Cardiac muscle cell (in vitro differentiated cells and primary cell): ENCODE measurements around the gene ZNF124. TPM values are rescaled to one million over a fixed set of nuclear protein-coding genes. Genes with fewer than 3 reads are reported as not detected.
"Not testable (repeated sequence)": the region's sequence is repeated elsewhere in the genome, so short reads cannot be mapped to it uniquely, and the experiment has no call there.

Experiments used
- DNase-seq, 2 donors: peaks; one replicate each; pipeline versions ENCODE4 v3.0.0 to v3.0.0-alpha.2; 2010 to 2017; ENCODE audit warnings: low read depth in 1 of 2, low spot score in 1 of 2
- H3K27ac ChIP-seq: fragments of 200-600 bp; sonication (generic); 2 replicates; pipeline ENCODE4 v1.5.1; 2016
- H3K27me3 ChIP-seq: fragments of 200-600 bp; sonication (generic); 2 replicates; pipeline ENCODE4 v1.6.0; 2016; ENCODE audit warnings: control low read depth
- H3K36me3 ChIP-seq: fragments of 200-600 bp; sonication (generic); 2 replicates; pipeline ENCODE4 v1.5.1; 2016; ENCODE audit warnings: control low read depth
- H3K4me1 ChIP-seq: fragments of 200-600 bp; sonication (generic); 2 replicates; pipeline ENCODE4 v1.8.1; 2017; ENCODE audit warnings: low read depth, mild to moderate bottlenecking, mixed run types
- H3K4me3 ChIP-seq: fragments of 200-600 bp; sonication (generic); 2 replicates; pipeline ENCODE4 v1.5.1; 2016; ENCODE audit warnings: mild to moderate bottlenecking
- H3K9me3 ChIP-seq: fragments of 200-600 bp; sonication (generic); 2 replicates; pipeline ENCODE4 v1.5.1; 2017; ENCODE audit warnings: low read depth, mild to moderate bottlenecking, control low read depth
- polyA plus RNA-seq: library from polyadenylated mRNA; unstranded; fragments of >200 nt; fragmentation: Nextera tagmentation; extraction: Ambion mirVana; gene quantifications from 2 replicates; pipeline ENCODE4 v1.2.1, GENCODE V29; 2016
- total RNA-seq: library from RNA; depleted of rRNA; stranded (reverse); fragments of >200 nt; gene quantifications from 2 replicates; pipeline ENCODE4 v1.2.3, GENCODE V29; 2016
- TF ChIP-seq, protein P1 (sequence below): IDR thresholded peaks from 2 replicates; pipeline ENCODE4 v1.5.1; 2012; ENCODE audit warnings: low read depth, mild to moderate bottlenecking, low read length

The ZNF124 gene
- total and polyA plus RNA-seq, 2 experiments from 2014 or later, result 8.2 to 52.6 TPM

DNA sequence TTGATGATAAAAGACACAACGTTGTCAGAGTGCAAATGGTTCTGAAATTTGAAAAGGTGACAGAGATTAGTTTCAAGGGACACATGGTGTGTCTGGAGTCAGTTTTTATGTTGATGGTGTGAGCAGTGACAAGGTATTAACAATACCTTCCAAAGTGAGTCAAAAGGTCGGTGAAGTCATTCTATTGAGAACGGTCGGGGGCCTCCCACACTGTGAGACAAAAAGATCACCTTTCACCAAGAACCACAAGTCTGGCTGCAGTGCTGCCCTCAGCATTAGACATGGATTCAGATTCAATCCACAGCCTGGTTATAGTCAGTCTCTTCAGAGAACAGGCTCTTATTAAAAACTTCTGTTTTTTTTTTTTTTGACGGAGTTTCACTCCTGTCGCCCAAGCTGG lies 26.5 kb downstream of the ZNF124 start:
- H3K4me3 ChIP-seq, result no peak overlapping the region
- H3K36me3 ChIP-seq, result peaks cover 8% of the 10 kb centered on the region
- TF ChIP-seq, protein P1, sequence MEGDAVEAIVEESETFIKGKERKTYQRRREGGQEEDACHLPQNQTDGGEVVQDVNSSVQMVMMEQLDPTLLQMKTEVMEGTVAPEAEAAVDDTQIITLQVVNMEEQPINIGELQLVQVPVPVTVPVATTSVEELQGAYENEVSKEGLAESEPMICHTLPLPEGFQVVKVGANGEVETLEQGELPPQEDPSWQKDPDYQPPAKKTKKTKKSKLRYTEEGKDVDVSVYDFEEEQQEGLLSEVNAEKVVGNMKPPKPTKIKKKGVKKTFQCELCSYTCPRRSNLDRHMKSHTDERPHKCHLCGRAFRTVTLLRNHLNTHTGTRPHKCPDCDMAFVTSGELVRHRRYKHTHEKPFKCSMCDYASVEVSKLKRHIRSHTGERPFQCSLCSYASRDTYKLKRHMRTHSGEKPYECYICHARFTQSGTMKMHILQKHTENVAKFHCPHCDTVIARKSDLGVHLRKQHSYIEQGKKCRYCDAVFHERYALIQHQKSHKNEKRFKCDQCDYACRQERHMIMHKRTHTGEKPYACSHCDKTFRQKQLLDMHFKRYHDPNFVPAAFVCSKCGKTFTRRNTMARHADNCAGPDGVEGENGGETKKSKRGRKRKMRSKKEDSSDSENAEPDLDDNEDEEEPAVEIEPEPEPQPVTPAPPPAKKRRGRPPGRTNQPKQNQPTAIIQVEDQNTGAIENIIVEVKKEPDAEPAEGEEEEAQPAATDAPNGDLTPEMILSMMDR, result no peak
- H3K27ac ChIP-seq, result no peak overlapping the region
- DNase-seq, result no peak
- H3K9me3 ChIP-seq, result no peaks in the 10 kb centered on the region
- no peaks in the 10 kb centered on the region for H3K4me1 ChIP-seq
- no peaks in the 10 kb centered on the region for H3K27me3 ChIP-seq

DNA sequence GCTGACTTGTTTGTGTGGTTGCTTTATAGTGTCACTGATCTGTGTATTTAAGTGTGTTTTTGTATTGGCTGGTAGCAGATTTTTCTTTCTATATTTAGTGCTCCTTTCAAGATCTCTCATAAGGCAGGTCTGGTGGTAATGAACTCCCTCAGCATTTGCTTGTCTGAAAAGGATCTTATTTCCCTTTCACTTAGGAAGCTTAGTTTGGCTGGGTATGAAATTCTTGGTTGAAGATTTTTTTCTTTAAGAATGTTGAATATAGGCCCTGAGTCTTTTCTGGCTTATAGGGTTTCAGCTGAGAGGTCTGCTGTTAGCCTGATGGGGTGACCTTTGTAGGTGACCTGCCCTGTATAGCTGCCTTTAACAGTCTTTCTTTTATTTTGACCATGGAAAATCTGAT lies 32.3 kb downstream of the ZNF124 start:
- not testable (repeated sequence) for H3K36me3 ChIP-seq, H3K9me3 ChIP-seq, H3K27ac ChIP-seq, DNase-seq, H3K4me1 ChIP-seq, H3K4me3 ChIP-seq, H3K27me3 ChIP-seq

DNA sequence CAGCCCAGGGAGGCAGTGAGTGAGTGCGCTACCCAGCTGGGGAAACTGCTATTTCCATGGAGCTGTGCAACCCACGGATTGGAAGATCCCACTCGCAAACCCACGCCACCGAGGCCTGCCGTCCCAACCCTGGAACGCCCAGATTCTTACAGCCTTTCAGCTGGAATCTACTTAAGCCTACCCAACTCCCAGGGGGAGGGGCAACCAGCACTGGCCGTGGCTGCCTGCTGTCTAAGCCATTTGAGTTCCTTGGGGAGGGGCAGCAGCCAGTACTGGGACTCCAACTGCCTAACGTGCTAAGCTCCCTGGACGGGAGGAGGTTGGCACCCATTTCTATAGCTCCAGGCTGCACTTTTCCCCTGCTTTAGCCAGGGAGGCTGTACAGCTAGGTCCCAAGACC lies 40.6 kb downstream of the ZNF124 start:
- H3K27me3 ChIP-seq, result no peaks in the 10 kb centered on the region
- TF ChIP-seq, protein P1, result no peak
- no peak overlapping the region for H3K4me3 ChIP-seq
- no peaks in the 10 kb centered on the region for H3K4me1 ChIP-seq
- H3K9me3 ChIP-seq, result no peaks in the 10 kb centered on the region
- H3K27ac ChIP-seq, result no peak overlapping the region
- no peak for DNase-seq
- H3K36me3 ChIP-seq, result no peaks in the 10 kb centered on the region

DNA sequence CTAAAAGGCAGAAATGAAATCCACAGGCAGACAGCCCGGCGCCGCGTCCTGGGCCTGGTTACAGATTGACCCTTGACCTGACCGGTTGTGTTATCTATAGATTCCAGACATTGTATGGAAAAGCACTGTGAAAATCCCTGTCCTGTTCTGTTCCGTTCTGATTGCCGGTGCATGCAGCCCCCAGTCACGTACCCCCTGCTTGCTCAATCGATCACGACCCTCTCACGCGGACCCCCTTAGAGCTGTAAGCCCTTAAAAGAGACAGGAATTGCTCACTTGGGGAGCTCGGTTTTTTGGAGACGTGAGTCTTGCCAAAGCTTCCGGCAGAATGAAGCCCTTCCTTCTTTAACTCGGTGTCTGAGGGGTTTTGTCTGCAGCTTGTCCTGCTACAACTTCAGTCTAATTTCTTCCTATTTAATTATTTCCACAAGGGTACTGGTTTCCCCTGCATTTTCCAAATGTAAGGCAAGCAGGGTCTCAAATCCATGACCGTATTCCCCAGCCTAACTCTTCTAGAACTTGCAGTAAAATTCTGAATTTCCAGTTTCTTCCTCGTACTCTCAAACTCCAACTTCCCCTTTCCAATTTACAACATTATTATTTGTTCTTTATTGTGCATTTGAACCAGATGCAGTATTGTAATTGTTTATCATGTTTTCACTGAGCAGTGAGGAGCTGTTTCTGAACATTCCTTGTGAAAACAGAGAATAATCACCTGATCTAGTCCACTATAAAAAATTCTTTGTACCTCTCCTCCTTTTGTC lies 44.1 kb downstream of the ZNF124 start:
- H3K4me1 ChIP-seq, H3K9me3 ChIP-seq, H3K27me3 ChIP-seq, DNase-seq, H3K36me3 ChIP-seq: not testable (repeated sequence)
- peak overlapping the region; percentile 49 for H3K27ac ChIP-seq
- H3K4me3 ChIP-seq, result peak overlapping the region; percentile 4

DNA sequence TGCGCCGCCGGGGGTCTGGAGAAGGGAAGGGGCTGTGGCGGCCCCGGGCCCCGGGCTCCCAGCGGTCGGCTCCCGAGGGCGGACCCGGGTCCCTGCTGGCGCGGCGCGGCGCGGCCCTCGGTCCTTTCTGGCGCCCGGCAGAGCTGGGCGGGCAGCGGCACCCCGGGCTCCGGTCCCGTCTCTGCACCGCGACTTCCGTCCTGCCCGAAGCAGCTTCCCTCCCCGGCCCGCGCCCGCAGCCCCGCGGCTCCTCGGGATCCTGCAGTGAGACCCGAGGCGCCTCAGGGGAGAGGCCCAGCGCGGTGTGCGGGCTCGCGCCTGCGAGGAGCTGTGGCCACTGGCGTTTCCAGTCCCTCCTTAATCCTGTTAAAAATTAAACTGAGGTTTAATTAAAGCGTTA lies 45.2 kb downstream of the ZNF124 start:
- not testable (repeated sequence) for H3K36me3 ChIP-seq, H3K4me1 ChIP-seq, DNase-seq, H3K27ac ChIP-seq, H3K4me3 ChIP-seq, H3K9me3 ChIP-seq, H3K27me3 ChIP-seq

DNA sequence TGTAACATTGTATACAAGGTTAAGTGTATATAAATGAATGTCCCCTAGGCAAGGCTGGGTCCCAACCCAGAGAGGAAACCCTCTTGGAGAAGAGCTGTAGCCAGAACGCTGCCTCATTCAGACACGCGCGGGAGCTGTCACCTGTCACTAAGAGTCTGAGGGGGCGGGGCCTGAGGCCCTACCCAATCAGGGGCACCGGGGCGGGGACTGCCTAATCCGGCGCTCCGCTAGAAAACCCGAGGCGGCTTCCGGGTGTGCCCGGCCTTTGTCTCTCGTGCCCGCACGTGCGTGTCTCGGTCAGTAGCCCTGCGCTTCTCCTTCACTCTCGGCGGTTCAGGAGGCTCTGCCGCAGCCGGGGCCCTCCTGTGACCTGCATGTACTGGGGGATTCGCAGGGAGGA lies 45.7 kb downstream of the ZNF124 start:
- H3K4me1 ChIP-seq, H3K9me3 ChIP-seq, H3K4me3 ChIP-seq, DNase-seq, H3K27me3 ChIP-seq, H3K36me3 ChIP-seq, H3K27ac ChIP-seq: not testable (repeated sequence)

DNA sequence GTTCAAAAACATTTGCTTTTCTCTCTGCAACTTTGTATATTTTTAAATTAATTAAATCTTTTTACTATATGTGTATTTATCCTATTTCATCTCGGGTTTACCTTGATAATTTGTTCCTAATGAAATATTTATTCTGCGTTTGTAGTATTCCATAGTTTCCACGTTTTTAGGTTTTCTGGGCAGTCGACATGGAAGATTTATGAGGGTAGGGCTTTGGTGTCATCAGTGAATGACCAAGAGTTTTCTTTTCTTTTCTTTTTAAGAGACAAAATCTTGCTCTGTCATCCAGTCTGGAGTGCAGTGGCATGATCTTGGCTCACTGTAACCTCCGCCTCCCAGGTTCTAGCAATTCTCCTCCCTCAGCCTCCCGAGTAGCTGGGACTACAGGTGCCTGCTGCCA lies 50.4 kb downstream of the ZNF124 start:
- Histone ChIP-seq H3K4me3 (no peak overlapping the region), H3K9me3 (no peaks in the 10 kb centered on the region), H3K27me3 (no peaks in the 10 kb centered on the region), H3K36me3 (no peaks in the 10 kb centered on the region), H3K4me1 (no peaks in the 10 kb centered on the region), H3K27ac (no peak overlapping the region)
- TF ChIP-seq, protein P1, result no peak
- DNase-seq, result no peak

DNA sequence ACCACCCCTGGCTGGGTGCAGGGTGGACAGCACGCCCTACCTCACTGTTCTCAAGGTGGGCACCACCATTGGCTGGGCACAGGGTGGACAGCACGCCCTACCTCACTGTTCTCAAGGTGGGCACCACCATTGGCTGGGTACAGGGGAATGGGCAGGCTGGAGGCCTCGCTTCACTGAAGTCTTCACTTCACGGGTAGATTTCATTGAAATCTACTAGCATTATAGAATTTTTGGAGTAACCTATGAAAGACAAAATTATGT lies 51.5 kb downstream of the ZNF124 start:
- DNase-seq, H3K27ac ChIP-seq, H3K4me1 ChIP-seq, H3K9me3 ChIP-seq, H3K4me3 ChIP-seq, H3K27me3 ChIP-seq, H3K36me3 ChIP-seq: not testable (repeated sequence)
